Smooth muscle cell (in vitro differentiated cells): ENCODE results near the gene TMEM74B. TPM values are rescaled to one million over a fixed set of nuclear protein-coding genes. Genes with fewer than 3 reads are reported as not detected.

ENCODE experiments used
- DNase-seq: peaks from one replicate; lab custom pipeline; 2025; ENCODE audit not compliant: unreplicated experiment; lab: John Stamatoyannopoulos, UW
- H2AFZ ChIP-seq: fragments of 200-600 bp; sonication (generic); 2 replicates; pipeline ENCODE4 v1.6.0; 2016; ENCODE audit warnings: antibody characterized with exemption, low read depth, mild to moderate bottlenecking
- H3F3A ChIP-seq: fragments of 200-600 bp; sonication (generic); 2 replicates; pipeline ENCODE4 v1.6.0; 2017; ENCODE audit warnings: antibody characterized with exemption, low read depth
- H3K27ac ChIP-seq: fragments of 200-600 bp; sonication (generic); 2 replicates; pipeline ENCODE4 v1.5.1; 2016; ENCODE audit warnings: low read depth, mild to moderate bottlenecking
- H3K27me3 ChIP-seq: fragments of 200-600 bp; sonication (generic); 2 replicates; pipeline ENCODE4 v1.6.1; 2016; ENCODE audit warnings: low read depth, mild to moderate bottlenecking
- H3K36me3 ChIP-seq: fragments of 200-600 bp; sonication (generic); 2 replicates; pipeline ENCODE4 v1.5.1; 2016; ENCODE audit warnings: low read depth
- H3K4me1 ChIP-seq: fragments of 200-600 bp; sonication (generic); 2 replicates; pipeline ENCODE4 v1.5.1; 2016; ENCODE audit warnings: low read depth
- H3K4me2 ChIP-seq: fragments of 200-600 bp; sonication (generic); 2 replicates; pipeline ENCODE4 v1.6.0; 2016; ENCODE audit warnings: mild to moderate bottlenecking
- H3K4me3 ChIP-seq: fragments of 200-600 bp; sonication (generic); 2 replicates; pipeline ENCODE4 v1.5.1; 2016; ENCODE audit warnings: mild to moderate bottlenecking
- H3K79me2 ChIP-seq: fragments of 200-600 bp; sonication (generic); 2 replicates; pipeline ENCODE4 v1.6.0; 2016; ENCODE audit warnings: low read depth, mild to moderate bottlenecking
- H3K9ac ChIP-seq: fragments of 200-600 bp; sonication (generic); 2 replicates; pipeline ENCODE4 v1.6.0; 2016; ENCODE audit warnings: low read depth
- H3K9me3 ChIP-seq: fragments of 200-600 bp; sonication (generic); replicated peaks from 2 replicates; pipeline ENCODE4 v1.5.1; 2016; ENCODE audit warnings: low read depth
- H4K20me1 ChIP-seq: fragments of 200-600 bp; sonication (generic); 2 replicates; pipeline ENCODE4 v1.6.0; 2016; ENCODE audit warnings: low read depth
- WGBS: methylation state at CpG from one replicate; pipeline ENCODE4 v1.1.7; 2016; ENCODE audit warnings: low lambda C conversion rate; 5-methylcytosine and 5-hydroxymethylcytosine counted together
- polyA plus RNA-seq: library from polyadenylated mRNA; unstranded; fragments of >200 nt; fragmentation: Nextera tagmentation; extraction: Ambion mirVana; gene quantifications from 2 replicates; pipeline ENCODE4 v1.2.1, GENCODE V29; 2016
- total RNA-seq: library from RNA; depleted of rRNA; stranded (reverse); fragments of >200 nt; gene quantifications from 2 replicates; pipeline ENCODE4 v1.2.3, GENCODE V29; 2014
- TF ChIP-seq, protein P1 (sequence below): fragments of 200-600 bp; sonication (generic); IDR thresholded peaks from 2 replicates; pipeline ENCODE4 v1.5.1; 2017; ENCODE audit warnings: borderline replicate concordance, mild to moderate bottlenecking, antibody characterized with exemption; ENCODE audit not compliant: insufficient read depth, poor library complexity, severe bottlenecking

TMEM74B gene
- total and polyA plus RNA-seq, 2 experiments from 2014 or later, result 0.94 TPM; not detected in 1

DNA sequence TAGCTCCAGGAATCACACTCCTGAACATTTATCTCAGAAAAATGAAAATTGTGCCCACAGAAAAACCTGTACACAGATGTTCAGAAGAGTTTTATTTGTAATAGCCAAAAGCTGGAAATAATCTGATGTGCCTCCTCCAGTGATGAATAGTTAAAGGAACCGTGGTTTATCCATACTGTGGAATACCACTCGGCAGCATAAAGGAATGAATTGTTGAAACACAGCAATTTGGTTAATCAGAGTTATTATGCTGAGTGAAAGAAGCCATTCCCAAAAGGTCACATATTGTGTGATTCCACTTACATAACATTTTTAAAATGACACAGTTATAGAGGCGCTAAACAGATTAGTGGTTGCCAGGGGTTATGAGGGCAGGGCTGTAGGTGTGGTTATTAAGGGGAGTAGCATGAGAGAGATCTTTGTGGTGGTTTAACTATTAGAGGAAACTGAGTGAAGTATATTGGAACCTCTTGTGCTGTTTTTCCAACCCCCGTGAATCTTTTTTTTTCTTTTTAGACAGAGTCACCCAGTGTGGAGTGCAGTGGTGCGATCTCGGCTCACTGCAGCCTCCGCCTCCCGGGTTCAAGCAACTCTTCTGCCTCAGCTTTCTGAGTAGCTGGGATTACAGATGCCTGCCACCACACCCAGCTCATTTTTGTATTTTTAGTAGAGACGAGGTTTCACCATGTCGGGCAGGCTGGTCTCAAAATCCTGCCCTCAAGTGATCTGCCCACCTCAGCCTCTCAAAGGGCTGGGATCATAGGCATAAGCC lies 40.2 kb downstream of the TMEM74B start:
- H2AFZ ChIP-seq, result no peak overlapping the region
- no peak overlapping the region for H3K4me2 ChIP-seq
- H3K9ac ChIP-seq, result no peak overlapping the region
- H3K79me2 ChIP-seq, result peaks cover 7% of the 10 kb centered on the region
- TF ChIP-seq, protein P1, sequence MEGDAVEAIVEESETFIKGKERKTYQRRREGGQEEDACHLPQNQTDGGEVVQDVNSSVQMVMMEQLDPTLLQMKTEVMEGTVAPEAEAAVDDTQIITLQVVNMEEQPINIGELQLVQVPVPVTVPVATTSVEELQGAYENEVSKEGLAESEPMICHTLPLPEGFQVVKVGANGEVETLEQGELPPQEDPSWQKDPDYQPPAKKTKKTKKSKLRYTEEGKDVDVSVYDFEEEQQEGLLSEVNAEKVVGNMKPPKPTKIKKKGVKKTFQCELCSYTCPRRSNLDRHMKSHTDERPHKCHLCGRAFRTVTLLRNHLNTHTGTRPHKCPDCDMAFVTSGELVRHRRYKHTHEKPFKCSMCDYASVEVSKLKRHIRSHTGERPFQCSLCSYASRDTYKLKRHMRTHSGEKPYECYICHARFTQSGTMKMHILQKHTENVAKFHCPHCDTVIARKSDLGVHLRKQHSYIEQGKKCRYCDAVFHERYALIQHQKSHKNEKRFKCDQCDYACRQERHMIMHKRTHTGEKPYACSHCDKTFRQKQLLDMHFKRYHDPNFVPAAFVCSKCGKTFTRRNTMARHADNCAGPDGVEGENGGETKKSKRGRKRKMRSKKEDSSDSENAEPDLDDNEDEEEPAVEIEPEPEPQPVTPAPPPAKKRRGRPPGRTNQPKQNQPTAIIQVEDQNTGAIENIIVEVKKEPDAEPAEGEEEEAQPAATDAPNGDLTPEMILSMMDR, result no peak
- H3K27ac ChIP-seq, result no peak overlapping the region
- H3K9me3 ChIP-seq, result no peaks in the 10 kb centered on the region
- H4K20me1 ChIP-seq, result peaks cover 40% of the 10 kb centered on the region
- H3K27me3 ChIP-seq, result no peaks in the 10 kb centered on the region
- no peak overlapping the region for H3K4me3 ChIP-seq
- H3K36me3 ChIP-seq, result peaks cover 28% of the 10 kb centered on the region
- H3K4me1 ChIP-seq, result no peaks in the 10 kb centered on the region
- over 99% methylated on average over 10 of the region's 10 CpGs for whole genome bisulfite sequencing
- no peaks in the 10 kb centered on the region for H3F3A ChIP-seq
- DNase-seq, result no peak

DNA sequence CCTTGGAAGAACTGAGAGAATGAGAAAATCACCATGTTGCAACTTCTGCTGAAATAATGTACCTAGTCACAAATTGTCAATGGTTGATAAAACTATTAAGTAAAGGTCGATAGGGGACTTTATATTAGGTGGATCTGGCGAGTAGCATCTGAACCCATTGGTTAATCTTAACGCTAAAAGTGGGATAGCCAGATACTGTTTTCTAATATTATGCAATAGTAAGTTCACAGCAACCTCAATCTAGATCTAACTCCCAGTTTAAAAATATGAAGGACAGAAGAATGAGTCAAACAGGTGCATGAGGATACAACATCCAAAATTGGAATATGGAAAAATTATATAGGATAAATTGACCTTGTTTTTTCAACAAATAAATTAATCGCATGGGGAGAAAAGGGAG lies 47.5 kb downstream of the TMEM74B start:
- DNase-seq, result no peak
- peaks cover 39% of the 10 kb centered on the region for H4K20me1 ChIP-seq
- no peak overlapping the region for H3K4me2 ChIP-seq
- no peaks in the 10 kb centered on the region for H3F3A ChIP-seq
- H3K36me3 ChIP-seq, result peaks cover 48% of the 10 kb centered on the region
- TF ChIP-seq, protein P1, result no peak
- H3K4me1 ChIP-seq, result no peaks in the 10 kb centered on the region
- no peaks in the 10 kb centered on the region for H3K9me3 ChIP-seq
- 89% methylated on average over 4 of the region's 4 CpGs for WGBS
- H3K79me2 ChIP-seq, result peaks cover 14% of the 10 kb centered on the region
- no peaks in the 10 kb centered on the region for H3K27me3 ChIP-seq
- no peak overlapping the region for H3K9ac ChIP-seq
- no peak overlapping the region for H3K27ac ChIP-seq
- H2AFZ ChIP-seq, result no peak overlapping the region
- H3K4me3 ChIP-seq, result no peak overlapping the region

DNA sequence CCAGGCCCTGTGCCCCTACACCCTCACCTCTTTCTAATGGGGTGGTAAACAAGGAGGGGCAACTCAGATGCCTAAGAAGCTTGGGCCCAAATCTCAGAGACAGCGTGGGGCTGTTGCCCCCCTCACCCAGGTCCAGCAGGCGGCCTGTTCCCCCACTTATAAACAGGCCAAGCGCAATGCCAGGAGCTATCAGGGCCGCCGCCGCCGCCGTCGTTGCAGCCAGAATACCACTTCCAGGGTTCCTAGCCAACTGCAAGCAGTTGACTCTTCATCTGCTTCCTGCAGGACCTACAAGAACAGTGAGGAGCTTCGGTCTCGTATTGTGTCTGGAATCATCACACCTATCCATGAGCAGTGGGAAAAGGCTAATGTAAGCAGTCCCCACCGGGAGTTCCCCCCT lies 49.9 kb downstream of the TMEM74B start:
- no peaks in the 10 kb centered on the region for H3K9me3 ChIP-seq
- H3K4me3 ChIP-seq, result no peak overlapping the region
- H3K27me3 ChIP-seq, result no peaks in the 10 kb centered on the region
- H2AFZ ChIP-seq, result no peak overlapping the region
- peaks cover 30% of the 10 kb centered on the region for H4K20me1 ChIP-seq
- no peak overlapping the region for H3K4me2 ChIP-seq
- no peaks in the 10 kb centered on the region for H3K4me1 ChIP-seq
- over 99% methylated on average over 11 of the region's 12 CpGs for WGBS
- DNase-seq, result no peak
- no peak overlapping the region for H3K9ac ChIP-seq
- H3F3A ChIP-seq, result no peaks in the 10 kb centered on the region
- no peak overlapping the region for H3K27ac ChIP-seq
- peaks cover 18% of the 10 kb centered on the region for H3K79me2 ChIP-seq
- peaks cover 30% of the 10 kb centered on the region for H3K36me3 ChIP-seq
- TF ChIP-seq, protein P1, result no peak

DNA sequence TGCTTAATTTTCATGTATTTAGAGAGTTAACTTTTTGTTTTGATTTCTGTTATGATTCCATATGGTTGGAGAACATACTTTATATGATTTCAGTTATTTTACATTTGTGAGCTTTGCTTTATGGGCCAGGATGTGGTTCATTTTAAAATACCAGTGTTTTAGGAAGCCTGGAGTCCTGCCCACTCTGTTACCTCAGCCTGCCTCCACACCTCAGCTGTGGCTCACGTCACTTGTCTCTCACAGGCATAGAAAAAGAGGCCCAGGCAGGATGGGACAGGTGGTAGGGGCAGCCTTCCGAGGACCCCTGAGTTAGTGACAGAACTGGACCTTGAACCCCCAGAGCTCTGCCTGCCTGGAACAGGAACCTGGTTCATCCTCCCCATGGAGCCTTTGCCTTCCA lies 50.4 kb downstream of the TMEM74B start:
- Histone ChIP-seq H3K9ac (no peak overlapping the region), H3K4me2 (no peak overlapping the region), H3K79me2 (peaks cover 18% of the 10 kb centered on the region), H3K9me3 (no peaks in the 10 kb centered on the region), H3K27ac (no peak overlapping the region), H2AFZ (no peak overlapping the region), H3F3A (no peaks in the 10 kb centered on the region), H3K4me1 (no peaks in the 10 kb centered on the region), H3K36me3 (peaks cover 26% of the 10 kb centered on the region), H3K27me3 (no peaks in the 10 kb centered on the region), H3K4me3 (no peak overlapping the region), H4K20me1 (peaks cover 30% of the 10 kb centered on the region)
- 72% methylated on average over 2 of the region's 2 CpGs for WGBS
- no peak for DNase-seq
- TF ChIP-seq, protein P1, result no peak
